Stimulated activated CD4-positive, alpha-beta T cell treated with anti-CD3 and anti-CD28 coated beads, TNF-alpha, amount 100 ng/mL, for 24 hours (primary cell): ENCODE results near the gene SERTAD4.

Experiments used
- DNase-seq, 3 experiments: peaks; one replicate each; pipeline ENCODE4 v3.0.0-alpha.2; 2020; ENCODE audit warnings: low read depth in 3 of 3

Gene SERTAD4

DNA sequence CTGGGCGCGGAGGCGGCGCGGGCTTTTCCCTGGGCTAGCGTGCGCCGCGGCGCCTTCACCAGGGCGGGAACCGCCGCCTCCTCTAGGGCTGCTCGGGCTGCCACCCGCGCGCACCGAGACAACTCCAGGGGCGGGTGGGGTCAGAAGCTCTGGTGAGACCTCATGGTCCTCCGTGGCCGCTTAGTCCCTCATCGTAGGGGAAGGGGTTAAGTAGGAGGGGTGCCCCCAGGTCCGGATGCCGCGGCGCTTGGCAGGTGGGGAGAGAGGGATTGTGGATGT, 559 bp downstream of the SERTAD4 start:
- no peak for DNase-seq

DNA sequence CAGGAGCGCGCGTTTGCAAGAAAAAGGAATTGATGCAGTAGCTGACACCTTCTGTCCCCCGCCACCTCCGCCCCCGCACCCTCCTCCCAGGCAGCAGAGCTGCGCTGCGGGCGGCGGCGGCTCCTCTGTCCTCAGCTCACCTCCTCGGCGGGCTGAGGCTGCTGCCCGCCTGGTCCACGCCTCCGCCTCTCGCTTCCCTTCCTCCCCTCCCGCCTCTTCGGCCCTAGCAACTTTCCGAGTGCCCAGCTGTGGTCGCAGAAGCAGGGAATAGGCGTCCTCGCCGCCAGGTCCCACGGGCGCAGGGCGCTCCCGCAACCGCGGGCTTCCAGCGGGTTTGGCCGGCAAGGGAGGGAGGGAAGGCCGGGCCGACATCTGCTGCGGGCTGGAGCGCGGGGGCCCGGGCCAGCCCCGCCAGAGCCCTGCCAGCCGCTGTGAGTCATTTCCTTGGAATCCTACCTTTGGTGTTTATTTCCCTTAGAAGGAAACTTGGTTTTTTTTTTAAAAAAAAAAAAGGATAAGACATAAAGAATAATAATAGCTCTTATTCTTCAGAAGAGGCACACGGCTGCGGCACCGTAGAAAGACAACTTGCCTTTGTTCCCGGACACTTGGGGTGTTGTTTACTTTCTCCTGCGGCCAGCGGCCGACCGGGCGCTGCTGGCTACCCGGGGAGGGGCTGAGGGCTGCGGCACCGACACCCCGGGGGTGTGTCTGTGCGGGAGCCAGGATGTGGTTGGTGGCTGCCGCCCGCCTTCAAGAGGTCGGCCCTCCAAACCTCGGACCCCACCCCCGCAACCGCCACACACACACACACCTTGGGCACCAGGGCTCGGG, 1.1 kb downstream of the SERTAD4 start:
- no peak for DNase-seq

DNA sequence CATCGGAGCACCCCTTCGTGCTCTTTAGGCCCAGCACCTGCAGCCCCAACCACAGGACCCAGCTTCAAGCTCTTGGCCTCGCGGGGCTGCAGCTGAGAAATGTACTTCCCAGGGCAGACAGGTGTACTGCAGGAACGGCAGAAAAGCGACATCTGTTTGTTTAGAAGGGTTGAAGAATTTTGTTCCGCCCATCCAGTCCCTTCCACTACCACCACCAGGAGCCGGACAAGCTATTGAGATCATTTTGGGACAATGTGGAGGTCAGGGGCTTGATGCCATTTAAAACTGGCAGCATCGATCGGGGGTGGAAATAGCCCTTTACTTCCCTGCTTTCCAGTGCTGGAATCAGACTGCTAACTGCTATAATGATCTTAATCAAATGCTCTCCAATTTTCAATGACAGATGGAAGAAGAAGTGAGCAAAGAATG, 1.7 kb downstream of the SERTAD4 start:
- no peak for DNase-seq

DNA sequence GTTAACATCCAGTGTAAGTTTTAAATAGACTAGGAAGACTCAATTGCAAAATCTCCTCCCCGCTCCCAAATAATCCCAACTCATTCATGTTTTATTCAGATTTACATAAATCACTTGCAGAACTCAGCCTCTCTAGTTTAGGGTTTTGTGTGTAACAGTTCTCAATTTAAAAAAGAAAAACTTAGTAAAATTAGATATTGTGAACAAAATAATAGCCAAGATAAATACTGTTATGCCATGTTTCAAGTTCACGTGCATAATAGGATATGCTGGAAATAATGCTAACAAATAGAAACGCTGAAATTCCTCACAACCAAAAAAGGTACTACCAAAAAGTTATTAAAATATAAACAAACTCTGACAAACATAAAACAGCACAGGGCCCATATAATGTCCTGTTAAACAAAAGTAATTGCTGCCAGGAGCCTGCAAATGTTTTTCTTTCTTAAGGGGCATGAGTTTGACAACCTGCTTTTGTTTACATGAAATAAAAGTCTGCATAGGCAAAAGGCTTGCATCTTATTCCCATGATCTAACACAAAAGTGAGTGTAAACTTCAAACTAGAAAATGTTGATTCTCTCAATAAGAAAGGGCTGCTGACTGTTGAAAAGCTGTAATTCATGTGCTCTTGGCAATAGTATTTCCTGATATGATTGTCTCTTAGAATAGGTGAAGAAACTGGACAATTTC, 2.9 kb downstream of the SERTAD4 start:
- no peak for DNase-seq

DNA sequence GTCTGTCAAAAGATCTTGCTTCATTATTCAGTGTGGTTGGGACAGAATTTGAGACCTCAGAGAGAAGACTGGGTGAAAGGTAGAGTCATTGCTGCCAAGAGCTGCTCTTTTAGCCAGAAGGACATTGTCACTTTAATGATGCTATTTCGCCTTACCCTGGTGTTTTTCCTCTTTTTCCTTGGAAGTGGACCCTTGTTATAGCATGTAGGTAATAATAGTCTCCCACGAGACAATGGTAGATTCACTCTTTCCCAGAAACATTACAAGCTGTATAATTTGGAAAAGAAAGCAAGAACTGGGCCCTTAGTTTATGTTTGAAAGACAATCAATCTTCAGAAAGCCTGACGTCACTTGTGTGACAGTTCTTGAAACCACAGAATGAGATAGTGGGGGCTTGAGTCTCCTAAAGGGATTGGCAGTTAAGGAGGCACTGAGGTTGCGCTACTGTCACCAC, 3.8 kb downstream of the SERTAD4 start:
- DNase-seq = no peak

DNA sequence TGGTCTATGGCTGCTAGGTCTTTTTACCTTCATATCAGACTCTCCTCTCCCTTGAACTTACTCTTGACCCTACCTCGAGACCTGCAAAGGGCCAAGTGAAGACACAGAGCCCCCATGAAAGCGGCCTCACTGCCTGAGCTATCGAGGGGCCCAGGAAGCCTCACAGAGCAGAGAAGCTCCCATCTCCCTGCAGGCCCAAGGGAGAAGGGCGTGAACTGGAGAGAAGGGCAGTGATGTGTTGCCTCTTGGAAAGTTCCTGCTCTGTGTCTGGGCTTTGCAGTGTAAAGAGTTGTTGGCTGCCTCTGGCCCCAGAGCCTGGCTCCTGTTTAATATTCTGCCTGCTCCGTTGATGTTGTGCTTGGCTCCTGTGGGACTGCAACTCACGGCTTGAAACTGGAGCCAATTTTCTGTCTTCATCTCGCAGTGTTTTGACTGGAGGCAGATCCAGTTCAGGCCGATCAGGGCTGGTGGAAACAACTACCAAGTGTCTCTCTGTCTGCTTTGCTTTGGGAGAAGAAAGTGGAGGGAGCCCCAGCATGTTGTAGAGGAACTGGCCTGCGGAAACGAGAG, 4.3 kb downstream of the SERTAD4 start:
- no peak for DNase-seq

DNA sequence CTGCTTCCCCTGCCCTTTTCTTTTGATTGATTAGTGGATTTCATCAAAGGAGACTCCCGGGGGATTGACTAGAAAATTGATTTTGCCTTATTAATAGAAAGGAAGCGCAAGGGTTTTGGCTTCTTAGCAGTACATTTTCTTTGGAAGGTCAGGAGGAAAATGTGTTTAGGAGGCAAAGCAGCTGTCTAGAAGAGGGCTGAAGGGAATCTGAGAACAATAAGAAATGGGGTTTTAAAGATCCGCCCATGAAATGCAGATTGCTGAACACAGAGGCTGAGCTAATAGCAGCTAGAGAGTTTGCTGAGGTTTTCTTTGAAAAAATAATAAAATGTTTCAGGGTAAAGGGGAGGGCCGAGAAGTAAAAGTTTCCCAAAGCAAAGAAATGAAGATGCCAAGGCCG, 4.9 kb downstream of the SERTAD4 start:
- no peak for DNase-seq

DNA sequence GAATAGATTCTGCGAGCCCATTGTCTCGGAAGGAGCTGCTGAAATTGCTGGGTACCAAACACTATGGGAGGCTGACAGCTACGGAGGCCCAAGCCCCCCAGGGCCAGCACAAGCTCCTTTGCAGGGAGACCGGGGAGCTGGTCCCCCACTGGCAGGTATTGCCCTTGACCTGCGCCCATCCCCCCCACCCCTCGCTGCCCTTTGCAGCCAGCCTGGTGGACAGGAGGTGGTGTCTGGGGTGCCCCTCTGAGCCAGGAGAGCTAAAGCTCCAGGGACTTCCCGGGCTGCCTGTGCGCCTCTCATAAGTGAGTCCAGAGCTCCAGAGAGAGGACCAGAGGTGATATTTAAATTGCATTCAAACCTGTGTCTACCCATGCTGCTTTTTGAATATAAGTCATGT, 5.4 kb downstream of the SERTAD4 start:
- no peak for DNase-seq

DNA sequence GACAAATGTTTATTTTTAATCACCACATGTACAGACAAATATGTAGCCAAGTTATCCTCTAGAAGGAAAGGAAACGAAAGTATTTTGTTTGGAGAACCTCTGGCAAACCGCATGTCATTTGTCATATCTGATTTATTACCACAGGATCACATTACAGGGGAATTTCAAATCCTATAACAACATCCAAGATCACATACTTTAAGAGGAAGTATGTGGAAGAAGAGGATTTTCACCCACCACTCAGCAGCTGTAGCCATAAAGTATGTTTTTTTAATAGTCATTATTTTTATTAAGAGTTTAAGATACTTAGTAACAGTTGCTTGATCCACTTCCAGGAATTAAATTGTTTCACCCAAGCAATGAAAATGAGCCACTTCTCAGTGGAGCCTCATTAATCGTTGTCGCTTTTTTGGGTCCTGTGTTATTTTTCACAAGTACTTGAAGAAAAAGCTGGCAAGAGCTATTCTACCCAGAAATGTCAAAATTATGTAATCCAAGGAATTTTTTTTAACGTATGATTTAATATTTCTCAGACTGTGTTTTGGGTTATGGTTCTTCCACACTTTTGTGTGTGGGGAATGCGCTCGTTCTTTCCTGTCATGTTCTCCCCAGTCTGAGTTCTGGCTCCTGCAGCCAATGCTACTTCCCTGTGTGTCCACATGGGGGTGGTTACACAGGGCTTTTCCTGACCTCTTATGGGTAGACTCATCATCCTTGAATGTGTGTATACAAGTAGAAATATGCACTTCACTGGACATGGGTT, 6.9 kb downstream of the SERTAD4 start:
- no peak for DNase-seq

DNA sequence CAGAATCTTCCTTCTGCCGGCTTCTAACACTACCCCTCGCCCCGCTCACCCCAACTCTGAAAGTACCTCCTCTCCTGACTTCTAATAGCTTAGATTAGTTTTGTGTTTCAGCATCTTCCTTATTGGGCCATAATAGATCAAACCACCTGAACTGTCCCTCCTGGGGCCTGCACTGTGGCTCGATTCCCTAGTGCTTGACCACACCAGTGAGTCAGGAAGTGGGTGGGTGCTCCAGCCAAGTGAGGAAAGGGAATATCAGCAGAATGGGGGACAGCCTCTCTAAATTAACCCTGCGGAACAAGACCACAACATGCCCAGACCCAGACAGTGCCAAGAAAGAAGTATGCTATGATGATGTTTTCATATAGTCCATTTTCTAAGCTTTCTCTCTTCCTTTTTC, 8.5 kb downstream of the SERTAD4 start:
- DNase-seq = no peak

DNA sequence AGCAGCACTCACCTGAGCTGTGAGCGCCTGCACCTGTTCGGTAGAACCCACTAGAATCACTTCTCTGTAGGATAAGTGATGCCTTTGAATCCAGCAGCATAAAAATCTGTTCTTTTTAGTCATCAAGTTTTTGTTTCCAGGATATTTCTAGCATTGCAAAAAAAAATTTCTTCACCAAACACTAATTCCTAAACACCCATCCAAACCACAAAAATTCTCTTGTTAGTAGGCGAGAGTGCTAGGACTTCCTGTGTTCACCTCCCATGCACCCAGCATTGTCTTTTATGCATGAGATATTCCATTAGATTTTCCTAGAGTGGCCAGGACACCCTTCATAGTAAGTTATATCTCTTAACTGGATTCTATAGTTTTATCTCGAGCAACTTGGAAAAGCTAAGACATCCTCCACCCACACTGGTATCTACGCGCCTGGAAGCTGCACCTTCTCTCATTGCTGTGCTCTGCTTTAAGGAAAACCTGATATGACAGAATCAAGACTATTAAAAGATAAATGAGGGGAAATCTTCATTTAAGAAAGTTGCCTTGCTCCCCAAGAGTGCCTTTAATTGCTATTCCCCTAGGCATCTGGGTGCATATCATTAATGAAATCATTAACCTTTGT, 12.3 kb downstream of the SERTAD4 start:
- no peak for DNase-seq

DNA sequence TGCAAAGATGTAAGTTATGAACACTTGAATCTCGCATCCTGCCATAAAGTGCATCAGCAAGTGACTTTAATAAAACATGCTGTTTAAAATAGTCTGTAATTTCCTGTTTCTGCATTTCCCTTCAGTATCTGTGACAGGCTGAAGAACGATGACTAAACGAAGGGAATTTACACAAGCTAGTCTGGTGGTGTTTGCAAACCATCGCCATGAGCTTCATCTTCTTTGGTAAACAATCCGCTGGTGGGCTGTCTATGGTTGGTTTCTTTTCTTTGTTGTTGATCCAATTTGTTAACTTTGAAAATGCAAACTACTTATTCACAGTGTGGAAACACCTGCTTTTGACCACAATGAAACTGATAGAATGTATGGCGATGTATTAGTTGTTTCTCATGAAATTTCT, 13.9 kb downstream of the SERTAD4 start:
- no peak for DNase-seq

DNA sequence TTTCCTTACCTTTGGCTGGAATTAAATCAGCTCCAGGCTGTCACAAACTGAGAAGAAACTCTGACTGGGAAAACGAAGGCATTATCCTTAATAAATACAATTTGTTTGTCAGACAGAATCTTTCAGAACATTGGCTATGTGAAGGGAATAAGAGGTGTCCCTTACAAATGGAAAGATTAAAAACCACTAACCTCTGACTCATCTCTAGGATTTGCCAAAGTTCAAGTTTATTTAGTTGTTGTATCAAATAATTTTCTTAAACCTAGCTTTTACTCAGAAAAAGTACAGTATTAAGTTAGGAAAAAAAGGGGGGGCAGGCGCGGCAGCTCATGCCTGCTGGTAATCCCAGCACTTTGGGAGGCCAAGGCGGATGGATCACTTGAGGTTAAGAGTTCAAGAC, 15.7 kb downstream of the SERTAD4 start:
- DNase-seq = no peak

DNA sequence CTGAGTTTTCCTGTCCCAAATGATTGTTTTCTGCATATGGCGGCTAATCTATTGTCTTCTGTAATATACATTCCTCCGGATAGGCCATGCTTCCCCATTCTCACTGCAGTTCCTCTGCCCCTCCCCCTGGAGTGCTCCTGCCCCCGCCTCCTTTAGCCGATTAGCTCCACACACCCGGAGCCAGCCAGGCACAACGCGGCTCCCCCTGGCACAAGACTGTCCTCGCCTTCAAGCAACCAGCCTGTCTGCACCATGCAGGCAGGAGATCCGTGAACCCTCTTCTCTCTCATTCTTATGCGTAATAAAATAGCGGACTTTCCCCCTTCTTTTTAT, 18.0 kb downstream of the SERTAD4 start:
- DNase-seq = no peak

DNA sequence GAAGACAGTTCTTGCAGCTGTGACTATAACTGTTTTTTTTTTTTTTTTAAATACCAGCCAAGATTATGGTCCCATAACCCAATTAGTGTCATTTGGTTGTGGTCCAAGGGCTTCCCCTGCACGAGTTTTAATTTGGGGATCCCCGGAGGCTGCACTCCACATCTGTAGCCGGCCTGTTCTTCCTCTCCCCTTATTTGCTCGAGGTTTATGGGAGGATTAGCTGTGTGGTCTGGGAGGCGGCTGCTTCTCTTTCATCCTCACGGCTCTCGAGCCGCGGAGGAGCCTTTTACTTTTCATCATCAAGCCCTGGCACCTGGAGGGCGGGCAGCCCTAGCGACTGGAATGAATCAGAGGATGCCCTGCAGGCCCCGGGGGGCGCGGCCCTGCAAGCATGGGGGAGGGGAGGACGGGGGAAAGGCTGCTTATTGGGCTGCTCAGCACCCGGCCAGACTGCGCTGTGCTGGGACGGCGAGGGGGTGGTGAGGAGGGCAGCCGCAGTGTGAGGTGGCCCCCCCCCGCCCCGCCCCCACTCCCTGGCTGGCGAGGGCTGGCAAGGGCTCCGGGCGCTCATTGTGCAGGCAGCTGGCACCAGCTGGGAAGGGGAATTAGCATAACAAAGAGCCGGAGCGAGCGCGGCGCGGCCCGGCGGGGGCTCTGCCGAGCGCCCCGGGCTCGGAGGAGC, 18.5 kb downstream of the SERTAD4 start:
- peak in 1 of 3 experiments; percentile 32 for DNase-seq

DNA sequence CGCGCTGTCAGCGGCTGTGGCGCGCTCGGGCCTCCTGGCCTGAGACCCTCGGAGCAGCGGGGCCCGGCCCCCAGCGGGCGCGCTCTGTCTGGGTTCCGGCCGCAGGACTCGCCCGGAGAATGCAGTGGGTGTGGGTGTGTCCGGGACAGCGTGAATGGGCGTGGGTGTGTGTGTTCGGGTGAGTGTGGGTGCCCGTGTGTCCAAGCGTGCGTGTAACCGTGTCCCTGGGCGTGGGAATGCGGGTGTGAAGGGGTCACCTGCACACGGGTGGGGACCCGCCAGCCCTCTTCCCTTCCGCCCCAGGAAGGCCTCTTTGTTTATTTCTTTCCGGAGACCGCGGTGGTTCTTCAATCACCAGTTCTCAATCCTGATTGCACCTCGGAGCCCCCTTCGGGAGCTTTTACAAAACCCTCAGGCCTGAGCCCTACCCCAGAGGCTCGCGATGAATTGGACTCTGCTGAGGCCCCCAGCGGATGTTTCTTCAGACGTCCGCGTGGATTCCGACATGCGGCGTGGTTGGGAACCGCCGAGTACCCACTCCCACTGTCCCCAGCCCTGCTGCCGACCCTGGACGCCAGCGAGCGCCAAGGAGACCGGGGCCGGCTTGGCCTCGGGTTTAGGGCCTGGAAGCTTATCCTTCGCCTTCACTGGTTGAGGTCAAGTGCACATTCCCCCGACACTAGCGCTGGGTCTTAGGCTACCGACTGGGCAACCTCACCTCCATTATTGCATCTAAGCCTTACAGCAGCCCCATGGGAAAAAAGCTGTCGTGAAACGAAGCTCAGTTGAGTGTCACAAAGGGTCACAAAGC, 19.3 kb downstream of the SERTAD4 start:
- no peak for DNase-seq

DNA sequence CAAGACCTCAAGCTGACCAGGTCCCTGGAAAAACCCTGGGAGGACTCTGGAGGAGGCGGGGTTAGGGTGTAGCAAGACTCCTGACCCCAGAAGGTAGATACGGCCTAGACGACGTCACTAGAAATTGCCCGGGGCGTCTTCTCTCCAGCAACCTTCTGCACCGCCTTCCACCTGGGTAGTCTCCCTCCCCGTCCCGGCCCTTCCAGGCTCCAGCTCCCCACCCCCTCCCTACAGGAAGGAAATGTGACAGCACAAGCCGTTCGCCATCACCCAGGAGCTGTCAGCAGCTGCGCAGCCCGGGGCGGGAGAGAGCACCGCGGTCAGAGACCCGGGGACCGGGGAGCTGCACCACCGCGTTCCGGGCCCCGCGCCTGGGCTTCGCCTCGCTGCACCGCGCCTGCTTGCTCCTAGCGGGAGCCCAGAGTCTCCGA, 20.0 kb downstream of the SERTAD4 start:
- DNase-seq = no peak

DNA sequence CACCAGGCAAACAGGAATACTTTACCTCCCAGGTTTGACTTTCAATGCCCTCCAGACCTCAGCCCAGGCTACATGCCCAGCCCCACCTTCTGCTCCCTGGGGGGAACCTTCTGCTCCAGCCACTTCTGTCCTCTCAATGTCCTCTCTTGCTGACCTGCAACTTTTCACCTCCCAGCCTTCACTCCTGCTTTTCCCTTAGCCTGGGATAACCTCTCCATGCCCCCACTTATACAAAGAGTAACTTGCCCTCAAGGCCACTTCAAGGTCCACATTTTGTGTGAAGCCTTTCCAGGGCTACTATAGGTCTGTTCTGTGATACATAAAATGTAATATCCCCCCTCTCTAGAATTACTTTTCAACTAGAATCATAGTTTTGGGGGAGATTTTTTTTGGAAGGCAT, 21.7 kb downstream of the SERTAD4 start:
- DNase-seq = no peak

DNA sequence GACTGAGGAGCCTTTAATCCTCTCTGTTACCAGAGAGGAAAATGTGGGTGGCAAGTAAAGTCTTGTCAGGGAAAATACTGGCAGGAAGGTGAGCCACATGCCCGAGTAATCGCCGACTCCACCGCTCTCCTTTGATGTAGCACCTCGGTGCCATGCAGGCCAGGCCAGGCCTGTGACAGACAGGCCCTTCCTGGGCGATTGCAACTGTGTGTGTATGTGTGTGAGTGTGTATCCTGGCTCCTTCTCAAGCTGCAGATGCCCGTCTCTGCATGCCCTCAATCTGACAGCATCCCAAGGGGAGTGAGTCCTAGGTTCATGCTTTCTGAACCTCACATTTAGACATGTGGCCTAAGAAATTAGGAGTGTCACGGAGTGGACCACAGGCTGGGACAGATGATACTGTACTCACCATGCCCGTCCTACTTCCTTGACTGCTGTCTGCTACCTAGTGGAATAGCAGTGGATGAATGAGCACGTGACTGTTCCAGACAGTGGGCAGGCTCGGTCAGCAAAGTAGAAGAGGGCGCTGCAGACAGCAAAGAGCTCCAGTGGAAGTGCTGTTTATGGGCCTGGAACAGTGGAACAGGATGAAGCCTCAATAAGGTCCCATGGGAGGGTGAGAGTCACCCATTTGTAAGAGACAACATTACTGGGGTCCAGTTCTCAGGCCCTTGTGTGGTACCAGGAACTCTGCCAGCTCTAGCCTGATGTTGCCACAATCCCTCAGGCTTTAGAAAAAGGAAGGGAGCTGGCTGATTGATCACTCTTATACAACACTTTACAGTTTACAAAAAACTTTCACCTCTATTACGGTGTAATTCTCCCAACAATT, 25.3 kb downstream of the SERTAD4 start:
- no peak for DNase-seq

DNA sequence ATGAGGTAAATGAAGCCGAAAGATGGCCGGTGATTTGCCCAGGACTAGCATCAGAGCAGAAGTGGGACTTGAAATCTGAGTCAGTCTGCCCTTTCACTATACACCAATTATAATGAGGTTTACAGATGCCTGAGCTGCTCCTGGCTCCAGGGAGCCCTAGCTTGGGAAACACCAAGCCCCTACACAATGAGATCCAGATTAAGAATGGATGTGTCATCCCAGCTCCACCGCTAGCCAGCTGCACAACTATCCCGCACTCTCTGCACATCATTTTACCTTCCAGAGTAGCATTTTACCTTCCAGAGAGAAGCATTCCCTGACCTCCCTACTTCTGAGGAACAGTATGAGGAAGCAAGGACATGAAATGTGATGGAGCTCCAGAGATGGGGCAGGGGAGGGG, 27.0 kb downstream of the SERTAD4 start:
- DNase-seq = no peak
